ENCODE results near the gene PFDN4.
A peak's percentile ranks its signal among the peaks of the same experiment; 100 is the strongest.

Gene PFDN4

GRCh38 chr20:54207743-54208547, at the start of gene PFDN4:
Gene PFDN4 (plus strand): TSS chr20:54208087. CDS start chr20:54208101, 14 bp downstream.
- DNase-seq: peak; percentile 91

GRCh38 chr20:54158226-54158625, 49.7 kb upstream of the PFDN4 start:
- no peak for DNase-seq

DNA sequence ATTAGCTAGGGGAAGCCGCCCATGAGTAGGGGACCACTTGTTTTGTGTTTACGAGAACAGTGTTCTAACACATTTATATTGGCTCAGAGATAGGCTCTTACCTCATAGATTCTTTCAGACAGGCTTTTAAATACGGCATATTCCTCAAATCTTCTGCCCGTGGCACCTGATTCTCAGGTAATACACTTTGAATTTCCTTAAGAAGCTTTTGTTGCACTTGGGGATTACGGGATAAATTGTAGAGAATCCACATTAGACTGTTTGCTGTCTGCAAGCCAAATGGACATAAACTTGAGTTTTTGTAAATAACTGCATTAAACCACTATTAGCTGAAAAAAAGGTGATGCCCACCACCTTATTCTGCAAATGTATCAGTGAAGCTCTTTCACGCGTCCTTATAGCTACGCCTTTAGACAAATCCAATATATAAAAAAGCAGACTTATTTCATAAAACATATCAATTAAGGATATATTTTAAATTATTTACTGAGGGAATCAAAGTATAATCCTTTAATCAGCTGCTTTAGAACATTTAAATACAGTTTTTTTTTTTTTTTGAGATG, 49.0 kb upstream of the PFDN4 start:
- DNase-seq: no peak

- DNase-seq: no peak
Observed at GRCh38 chr20:54160065-54161007, 47.6 kb upstream of the PFDN4 start.

DNA sequence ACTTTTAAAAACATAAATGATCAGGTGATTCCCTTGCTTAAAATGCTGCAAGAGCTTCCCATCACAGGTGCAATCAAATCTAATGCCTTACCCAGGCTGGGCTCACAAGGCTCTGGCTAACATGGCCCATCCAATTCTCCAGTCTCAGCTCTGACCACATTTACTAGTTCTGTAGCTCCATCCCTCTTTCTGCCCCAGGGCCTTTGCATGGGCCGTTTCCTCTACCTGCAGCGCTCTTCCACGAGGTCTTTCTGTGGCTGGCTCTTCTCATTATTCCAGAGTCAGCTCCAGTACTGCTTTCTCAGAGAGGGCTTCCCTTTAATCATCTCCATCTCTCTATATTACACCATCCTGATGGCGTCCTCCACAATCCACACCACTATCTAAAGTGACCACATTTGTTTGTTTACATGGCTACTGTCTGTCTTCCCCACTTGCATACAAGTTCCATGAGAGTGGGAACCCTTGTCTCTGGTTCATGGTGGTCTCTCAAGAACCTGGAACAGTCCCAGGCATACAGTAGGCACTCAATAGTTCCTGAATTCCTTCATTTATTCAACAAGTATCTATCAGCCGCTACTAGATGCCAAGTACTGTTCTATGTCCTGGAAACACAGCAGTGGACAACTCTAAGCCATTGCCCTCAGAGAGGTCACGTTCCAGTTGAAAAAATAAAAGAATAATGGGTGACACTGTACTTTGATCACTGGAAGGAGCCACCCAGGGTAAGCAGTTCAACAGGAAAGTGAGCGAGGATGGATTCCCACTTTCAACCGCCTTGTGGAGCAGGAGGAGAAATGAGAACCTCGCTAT, 46.7 kb upstream of the PFDN4 start:
- no peak for DNase-seq

GRCh38 chr20:54161821-54162149, 46.1 kb upstream of the PFDN4 start:
- DNase-seq: no peak

DNA sequence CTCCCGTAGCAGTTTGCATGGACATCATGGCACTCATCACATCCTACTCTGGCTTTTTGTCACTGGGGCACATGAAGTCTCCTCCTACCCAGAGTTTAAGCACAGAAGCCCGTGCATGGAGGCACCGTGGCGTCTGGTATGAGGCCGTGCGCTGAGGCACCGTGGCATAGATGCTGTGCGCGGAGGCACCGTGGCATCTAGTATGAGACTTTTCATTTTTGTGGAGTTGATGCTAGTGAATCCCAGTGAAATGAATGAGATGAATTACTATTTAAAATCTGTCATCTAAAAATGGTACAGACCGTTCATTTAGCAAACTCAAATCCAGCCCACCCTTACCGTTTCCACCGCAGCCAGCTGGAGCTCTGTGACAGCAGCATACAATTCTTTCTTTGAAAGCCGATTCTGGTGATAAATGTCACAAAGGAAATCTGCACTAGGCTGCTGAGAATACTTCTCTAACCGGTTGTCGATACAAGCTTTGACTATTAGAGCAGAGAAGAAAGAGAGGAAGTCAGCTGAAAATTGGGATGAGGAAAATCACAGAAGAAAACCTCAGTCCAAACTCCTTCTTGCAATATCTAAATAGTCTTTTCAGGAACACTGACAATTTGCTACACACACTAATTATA, 45.4 kb upstream of the PFDN4 start:
- DNase-seq: no peak

- DNase-seq: no peak
Observed at GRCh38 chr20:54163402-54163801, 44.5 kb upstream of the PFDN4 start.

DNA sequence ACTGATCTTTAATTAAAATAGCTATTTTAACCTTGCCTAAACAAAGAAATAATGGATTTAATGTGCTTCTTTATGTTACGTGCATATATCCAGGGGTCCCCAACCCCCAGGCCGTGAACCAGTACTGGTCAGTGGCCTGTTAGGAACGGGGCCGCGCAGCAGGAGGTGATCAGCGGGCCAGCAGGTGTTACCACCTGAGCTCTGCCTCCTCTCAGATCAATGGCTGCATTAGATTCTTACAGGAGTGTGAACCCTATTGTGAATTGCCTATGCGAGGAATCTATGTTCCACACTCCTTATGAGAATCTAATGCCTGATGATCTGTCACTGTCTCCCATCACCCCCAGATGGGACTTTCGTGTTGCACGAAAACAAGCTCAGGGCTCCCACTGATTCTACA, 42.9 kb upstream of the PFDN4 start:
- no peak for DNase-seq

DNA sequence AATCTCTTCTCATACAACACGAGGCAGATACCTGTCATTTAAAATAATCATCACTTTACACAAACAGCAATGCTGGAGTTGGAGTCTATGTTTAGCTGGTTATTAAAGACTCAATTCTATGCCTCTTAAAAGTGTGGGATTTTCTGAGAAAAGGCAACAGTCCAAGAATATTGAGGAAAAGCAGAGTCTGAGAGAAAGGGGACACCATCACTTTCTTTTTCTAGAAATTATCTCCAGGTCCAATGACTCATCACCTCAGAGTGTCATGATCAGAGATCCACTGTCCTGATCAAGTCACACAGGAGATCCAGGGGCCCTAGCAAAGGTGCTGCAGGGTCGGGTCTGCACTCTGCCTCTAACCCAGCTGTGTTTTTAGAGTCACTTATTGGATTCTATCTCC, 42.1 kb upstream of the PFDN4 start:
- no peak for DNase-seq

DNA sequence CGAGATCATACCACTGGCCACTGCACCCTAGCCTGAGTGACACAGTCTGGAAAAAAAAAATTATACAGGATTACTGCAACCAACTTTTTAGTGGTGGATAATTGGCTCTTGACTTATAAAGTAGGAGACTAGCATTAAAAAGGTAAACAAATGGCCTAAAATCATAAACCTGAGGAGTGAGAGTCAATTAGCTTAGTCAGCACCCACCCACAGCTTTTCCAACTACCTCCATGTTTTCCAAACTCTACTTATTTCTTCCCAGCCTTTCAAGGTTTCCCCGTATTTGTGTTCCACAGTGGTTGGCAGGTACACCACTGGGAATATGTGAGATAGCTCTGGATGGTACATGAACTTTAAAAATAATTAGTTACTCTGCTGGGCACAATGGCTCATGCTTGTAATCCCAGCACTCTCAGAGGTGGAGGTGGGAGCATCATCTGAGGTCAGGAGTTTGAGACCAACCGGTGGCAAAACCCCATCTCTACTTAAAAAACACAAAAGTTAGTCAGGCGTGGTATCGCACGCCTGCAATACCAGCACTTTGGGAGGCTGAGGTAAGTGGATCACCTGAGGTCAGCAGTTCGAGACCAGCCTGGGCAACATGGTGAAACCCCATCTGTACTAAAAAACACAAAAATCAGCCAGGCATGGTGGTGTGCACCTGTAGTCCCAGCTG, 40.8 kb upstream of the PFDN4 start:
- no peak for DNase-seq

GRCh38 chr20:54167909-54168872, 39.7 kb upstream of the PFDN4 start:
- DNase-seq: no peak

DNA sequence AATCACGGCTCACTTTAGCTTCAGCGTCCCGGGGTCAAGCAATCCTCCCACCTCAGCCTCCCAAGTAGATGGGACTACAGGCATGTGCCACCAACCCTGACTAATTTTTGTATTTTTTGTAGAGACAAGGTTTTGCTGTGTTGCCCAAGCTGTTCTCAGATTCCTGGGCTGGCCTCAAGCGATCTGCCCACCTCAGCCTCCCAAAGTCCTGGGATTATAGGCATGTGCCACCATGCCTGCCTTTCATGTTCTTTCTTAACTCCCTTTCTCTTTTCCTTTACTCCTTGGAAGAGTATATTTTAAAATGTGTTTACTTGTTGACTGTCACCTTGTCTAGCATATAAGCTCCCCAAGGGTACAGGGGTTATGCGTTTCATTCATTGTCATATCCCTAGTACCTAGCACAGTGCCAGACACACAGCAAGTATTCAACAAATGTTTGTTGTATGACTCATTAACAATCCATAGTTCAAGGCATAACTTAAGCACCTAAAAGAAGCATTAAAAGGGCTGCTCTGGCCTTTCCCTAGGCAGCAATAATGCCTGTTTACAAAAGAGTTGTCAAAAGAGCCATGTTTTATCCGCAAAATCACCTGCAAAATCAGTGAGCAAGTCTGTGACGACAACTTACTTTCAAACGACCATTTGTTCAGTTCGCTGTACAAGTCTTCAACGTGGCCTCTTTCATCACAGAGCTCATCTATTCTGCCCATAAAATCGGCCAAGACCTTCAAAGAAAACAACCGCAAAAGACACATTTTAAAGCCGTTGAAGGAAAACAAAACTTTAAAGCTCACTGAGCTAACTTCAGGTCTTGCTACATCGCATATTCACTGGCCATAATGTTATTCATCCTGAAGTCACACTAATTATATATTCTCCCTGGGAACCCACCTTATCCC, 38.7 kb upstream of the PFDN4 start:
- no peak for DNase-seq

GRCh38 chr20:54170026-54170471, 37.8 kb upstream of the PFDN4 start:
- DNase-seq: no peak

DNA sequence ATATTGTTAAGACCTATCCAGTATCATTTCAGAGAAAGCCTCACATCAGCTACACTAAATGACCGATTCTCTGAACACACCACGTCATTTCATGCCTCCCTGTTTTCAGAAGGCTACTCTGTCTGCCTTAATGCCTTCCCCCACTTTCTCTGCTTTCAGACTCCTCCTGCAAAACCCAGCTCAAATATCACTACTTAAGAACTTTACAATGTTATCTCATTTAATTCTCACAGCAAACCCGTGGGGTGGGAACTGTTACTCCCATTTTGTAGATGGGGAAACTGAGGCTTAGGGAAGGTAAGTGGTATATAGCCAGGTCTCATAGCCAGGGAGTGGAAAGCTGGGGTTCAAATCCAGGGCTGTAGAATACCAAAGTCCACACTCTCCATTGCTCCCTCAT, 36.9 kb upstream of the PFDN4 start:
- DNase-seq: no peak

DNA sequence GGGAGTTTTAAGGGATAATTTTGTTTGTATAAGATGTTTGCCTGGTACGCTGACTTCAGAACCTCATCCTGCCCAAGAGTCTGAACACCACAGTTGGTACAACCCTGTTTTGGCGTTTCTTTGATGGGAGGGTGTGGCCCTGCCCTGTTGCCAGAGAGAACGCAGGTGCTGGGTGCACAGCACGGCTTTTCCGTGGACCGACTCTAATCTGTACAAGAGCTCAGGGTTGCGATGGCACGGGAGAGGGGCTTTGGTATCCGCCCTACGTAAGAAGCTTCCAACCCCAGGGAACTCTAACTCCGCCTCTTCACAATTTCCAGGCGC, 35.4 kb upstream of the PFDN4 start:
- DNase-seq: no peak

DNA sequence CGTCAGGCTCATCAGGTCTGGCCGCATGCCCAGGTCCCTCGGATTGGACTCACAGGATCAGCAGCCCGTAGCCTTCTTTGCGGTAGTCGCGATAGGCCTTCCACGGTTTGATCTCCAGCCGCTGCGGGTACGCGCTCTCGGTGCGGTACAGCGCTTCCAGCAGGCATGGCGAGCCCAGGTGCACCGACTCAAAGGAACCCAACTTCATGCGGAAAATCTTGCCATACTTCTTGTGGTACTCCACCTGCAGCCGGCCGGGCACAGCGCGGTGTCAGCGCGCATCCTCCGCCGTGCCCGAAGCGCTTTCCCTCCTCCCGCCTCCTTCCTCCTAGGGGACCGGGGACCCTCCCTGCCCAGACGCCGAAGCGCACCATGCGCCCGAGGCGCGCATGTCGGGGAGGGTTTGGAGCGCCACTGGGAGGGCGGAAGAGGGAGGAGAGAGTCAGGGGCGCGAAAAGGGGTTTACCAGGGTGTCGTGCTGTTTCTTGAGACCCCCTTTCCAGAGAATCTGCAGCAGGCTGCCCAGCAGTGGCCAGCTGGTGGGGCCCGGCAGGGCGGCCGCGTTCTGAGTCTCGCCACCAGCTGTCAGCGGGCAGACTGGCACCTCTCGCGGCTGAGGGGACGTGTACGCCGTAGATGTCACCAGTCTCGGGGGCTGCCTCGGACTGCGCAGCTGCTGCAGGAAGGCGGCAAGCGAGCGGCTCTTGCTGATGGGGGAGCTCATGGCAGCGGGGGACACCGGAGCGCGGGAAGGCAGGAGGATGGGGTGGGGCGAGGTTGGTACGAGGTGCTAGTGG, 34.8 kb upstream of the PFDN4 start:
- peak; percentile 22 to 34 for DNase-seq

- peak in 1 of 2 experiments; percentile 26 for DNase-seq
Observed at GRCh38 chr20:54173653-54174456, 34.0 kb upstream of the PFDN4 start, which contains the start of gene CYP24A1. Gene CYP24A1 (minus strand): TSS chr20:54173986. CDS start chr20:54173579, 407 bp downstream.

All from activated T-cell treated with anti-CD3 and anti-CD28 coated beads, Interleukin-2, amount 50 U/mL, for 48 hours (primary cell).